HEK293 (cell line): Measurements from ENCODE around the gene NSFL1C.

Experiments used
- CTCF ChIA-PET: fragments of 350-600 bp; formaldehyde crosslinking; extraction: SDS; loops from one replicate; lab custom pipeline; 2021; ENCODE audit warnings: antibody characterized with exemption; lab: Yijun Ruan, JAX
- POLR2A ChIA-PET: fragments of 300-600 bp; formaldehyde crosslinking; extraction: SDS; loops from one replicate; lab custom pipeline; 2020; ENCODE audit warnings: antibody characterized with exemption, inconsistent platforms; lab: Yijun Ruan, JAX
- H3K27ac ChIP-seq: fragments of 200-500 bp; sonication (Bioruptor generic); 2 replicates; pipeline ENCODE4 v1.5.1; 2014; ENCODE audit warnings: low read depth, low read length, control low read depth, inconsistent platforms; ENCODE audit errors: extremely low read depth
- H3K36me3 ChIP-seq, 2 experiments: fragments of 200-500 bp in 1 of 2; sonication (Bioruptor generic) in 1 of 2; 1 replicate in 1 of 2; 2 replicates in 1 of 2; pipeline ENCODE4 v1.5.1; 2014 to 2017; ENCODE audit warnings: inconsistent platforms in 2 of 2, low read length in 2 of 2; ENCODE audit not compliant: control insufficient read depth in 2 of 2, insufficient read depth in 1 of 2
- H3K4me1 ChIP-seq: fragments of 200-500 bp; sonication (Bioruptor generic); 2 replicates; pipeline ENCODE4 v1.5.1; 2014; ENCODE audit warnings: mild to moderate bottlenecking, low read length, inconsistent platforms; ENCODE audit not compliant: control insufficient read depth, insufficient read depth
- H3K4me3 ChIP-seq: 2 replicates; pipeline ENCODE4 v1.5.1; 2011; ENCODE audit warnings: low read depth, mild to moderate bottlenecking, control low read depth, low read length, moderate library complexity
- H3K9me3 ChIP-seq: fragments of 200-500 bp; sonication (Bioruptor generic); 2 replicates; pipeline ENCODE4 v1.5.1; 2014; ENCODE audit warnings: low read depth, low read length, inconsistent platforms; ENCODE audit not compliant: control insufficient read depth, insufficient read depth
- BCL11B ChIP-seq: fragments of 450-650 bp; formaldehyde crosslinking; IDR thresholded peaks from 2 replicates; pipeline ENCODE4 v1.5.1; 2016; ENCODE audit warnings: low read depth, missing biosample characterization, missing genetic modification characterization
- GLIS1 ChIP-seq: fragments of 450-650 bp; formaldehyde crosslinking; IDR thresholded peaks from 2 replicates; pipeline ENCODE4 v1.5.1; 2016; ENCODE audit warnings: missing biosample characterization, missing genetic modification characterization
- IKZF3 ChIP-seq: fragments of 450-650 bp; IDR thresholded peaks from 2 replicates; pipeline ENCODE4 v1.5.0; 2018; ENCODE audit warnings: missing biosample characterization, mild to moderate bottlenecking, missing genetic modification characterization, moderate library complexity
- MYNN ChIP-seq: fragments of 450-650 bp; formaldehyde crosslinking; IDR thresholded peaks from 2 replicates; pipeline ENCODE4 v1.5.1; 2016; ENCODE audit warnings: missing biosample characterization, missing genetic modification characterization, borderline replicate concordance
- SCRT1 ChIP-seq: fragments of 450-650 bp; formaldehyde crosslinking; IDR thresholded peaks from 2 replicates; pipeline ENCODE4 v1.5.1; 2016; ENCODE audit warnings: missing biosample characterization, missing genetic modification characterization, borderline replicate concordance
- SCRT2 ChIP-seq: fragments of 450-650 bp; formaldehyde crosslinking; IDR thresholded peaks from 2 replicates; pipeline ENCODE4 v1.5.1; 2016; ENCODE audit warnings: missing biosample characterization, missing genetic modification characterization
- SP3 ChIP-seq: fragments of 450-650 bp; formaldehyde crosslinking; IDR thresholded peaks from 2 replicates; pipeline ENCODE4 v1.5.1; 2016; ENCODE audit warnings: missing biosample characterization, missing genetic modification characterization
- WT1 ChIP-seq: fragments of 450-650 bp; formaldehyde crosslinking; IDR thresholded peaks from 2 replicates; pipeline ENCODE4 v1.5.1; 2016; ENCODE audit warnings: missing biosample characterization, missing genetic modification characterization
- ZBTB17 ChIP-seq: fragments of 450-650 bp; formaldehyde crosslinking; IDR thresholded peaks from 2 replicates; pipeline ENCODE4 v1.5.1; 2016; ENCODE audit warnings: missing biosample characterization, missing genetic modification characterization
- ZBTB20 ChIP-seq: fragments of 450-650 bp; formaldehyde crosslinking; IDR thresholded peaks from 2 replicates; pipeline ENCODE4 v1.5.1; 2016; ENCODE audit warnings: missing biosample characterization, missing genetic modification characterization
- ZIC2 ChIP-seq: fragments of 450-650 bp; formaldehyde crosslinking; IDR thresholded peaks from 2 replicates; pipeline ENCODE4 v1.5.1; 2016; ENCODE audit warnings: missing biosample characterization, missing genetic modification characterization
- ZNF146 ChIP-seq: fragments of 450-650 bp; formaldehyde crosslinking; IDR thresholded peaks from 2 replicates; pipeline ENCODE4 v1.5.1; 2016; ENCODE audit warnings: missing biosample characterization, missing genetic modification characterization
- ZNF16 ChIP-seq: fragments of 450-650 bp; formaldehyde crosslinking; IDR thresholded peaks from 2 replicates; pipeline ENCODE4 v1.5.1; 2016; ENCODE audit warnings: low read depth, missing biosample characterization, missing genetic modification characterization
- ZNF335 ChIP-seq: fragments of 450-650 bp; formaldehyde crosslinking; conservative IDR thresholded peaks from 2 replicates; pipeline ENCODE4 v1.5.1; 2016; ENCODE audit warnings: missing biosample characterization, missing genetic modification characterization
- ZNF341 ChIP-seq: fragments of 450-650 bp; formaldehyde crosslinking; IDR thresholded peaks from 2 replicates; pipeline ENCODE4; 2016; ENCODE audit warnings: low read depth, missing biosample characterization, missing genetic modification characterization
- ZNF394 ChIP-seq: fragments of 450-650 bp; formaldehyde crosslinking; IDR thresholded peaks from 2 replicates; pipeline ENCODE4 v1.5.1; 2016; ENCODE audit warnings: missing biosample characterization, missing genetic modification characterization, mild to moderate bottlenecking, moderate library complexity, borderline replicate concordance
- ZNF670 ChIP-seq: fragments of 450-650 bp; formaldehyde crosslinking; IDR thresholded peaks from 2 replicates; pipeline ENCODE4 v1.5.1; 2016; ENCODE audit warnings: missing biosample characterization, missing genetic modification characterization, low read depth
- ZSCAN23 ChIP-seq: fragments of 450-650 bp; formaldehyde crosslinking; IDR thresholded peaks from 2 replicates; pipeline ENCODE4 v1.5.1; 2016; ENCODE audit warnings: missing biosample characterization, missing genetic modification characterization
- TF ChIP-seq, protein P1 (sequence below): fragments of 450-650 bp; formaldehyde crosslinking; IDR thresholded peaks from 2 replicates; pipeline ENCODE4 v1.5.1; 2016; ENCODE audit warnings: missing biosample characterization, missing genetic modification characterization
- TF ChIP-seq, protein P2 (sequence below): fragments of 450-650 bp; IDR thresholded peaks from 2 replicates; pipeline ENCODE4 v1.5.1; 2018; ENCODE audit warnings: missing biosample characterization, mild to moderate bottlenecking, missing genetic modification characterization
- TF ChIP-seq, protein P3 (sequence below): fragments of 450-650 bp; formaldehyde crosslinking; IDR thresholded peaks from 2 replicates; pipeline ENCODE4 v1.5.1; 2016; ENCODE audit warnings: missing biosample characterization, missing genetic modification characterization
- TF ChIP-seq, protein P4 (sequence below): fragments of 450-650 bp; formaldehyde crosslinking; IDR thresholded peaks from 2 replicates; pipeline ENCODE4 v1.5.1; 2016; ENCODE audit warnings: missing biosample characterization, missing genetic modification characterization

The NSFL1C gene

DNA sequence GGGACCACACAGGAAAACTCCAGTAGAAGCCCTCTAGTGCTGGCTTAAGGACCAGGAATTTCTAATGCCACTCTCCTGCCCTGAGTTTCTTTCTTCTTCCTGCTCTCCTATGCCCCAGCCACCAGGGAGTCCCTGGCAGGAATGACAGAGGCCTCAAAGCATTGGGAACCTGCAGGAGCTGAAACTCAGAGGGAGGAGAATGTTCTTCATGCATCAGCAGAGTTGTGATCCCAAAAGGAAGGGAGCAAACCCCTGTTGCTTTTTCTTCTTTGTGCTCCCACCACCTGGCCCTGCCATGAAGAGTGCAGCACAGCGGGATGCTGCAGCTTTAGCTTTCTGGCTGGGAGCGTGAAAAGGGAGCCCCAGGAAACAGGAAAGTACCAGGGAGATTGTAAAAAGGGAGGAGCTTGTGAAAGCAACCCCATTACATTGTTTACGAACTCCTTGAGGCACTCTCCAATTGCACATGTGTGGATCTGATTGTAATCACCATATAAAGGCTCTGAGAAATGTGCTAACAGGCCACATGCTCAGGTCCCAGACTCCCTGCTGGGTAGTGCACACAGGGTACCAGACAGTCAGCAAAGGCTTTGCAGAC lies 39.1 kb downstream of the NSFL1C start:
- no peaks in the 10 kb centered on the region for H3K36me3 ChIP-seq
- CTCF ChIA-PET: interaction anchor here (0.7 to 5.8 kb wide), 2 partner anchors 10 to 736 kb away, joined by 5 to 44 read pairs; no protein-coding TSS in a partner anchor
- peaks cover 5% of the 10 kb centered on the region; the same call in 1 of the 2 replicates for H3K4me1 ChIP-seq
- POLR2A ChIA-PET: no interaction called here
- H3K4me3 ChIP-seq: no peak overlapping the region
- TF ChIP-seq SCRT1 (peak; percentile 27; the same call in 1 of the 2 replicates), WT1 (tag by site-specific recombination) (0 out of 2 replicates have a peak, but pooled peaks have one; percentile 35), GLIS1 (tag by site-specific recombination) (peak; percentile 30; the same call in 1 of the 2 replicates), ZNF394 (tag by site-specific recombination) (no peak), ZNF16 (no peak), ZNF335 (tag by site-specific recombination) (0 out of 2 replicates have a peak, but pooled peaks have one; percentile 10), IKZF3 (tag by site-specific recombination) (peak; percentile 62; the same call in 1 of the 2 replicates), ZNF670 (tag by site-specific recombination) (no peak), ZNF341 (tag by site-specific recombination) (peak; percentile 67), SCRT2 (tag by site-specific recombination) (peak; percentile 43; the same call in 1 of the 2 replicates), MYNN (tag by site-specific recombination) (no peak), SP3 (tag by site-specific recombination) (no peak), ZBTB20 (tag by site-specific recombination) (0 out of 2 replicates have a peak, but pooled peaks have one; percentile 11), ZIC2 (tag by site-specific recombination) (peak; percentile 99), ZNF146 (tag by site-specific recombination) (no peak), ZBTB17 (0 out of 2 replicates have a peak, but pooled peaks have one; percentile 32), ZSCAN23 (no peak), BCL11B (tag by site-specific recombination) (no peak)
- TF ChIP-seq, protein P1, sequence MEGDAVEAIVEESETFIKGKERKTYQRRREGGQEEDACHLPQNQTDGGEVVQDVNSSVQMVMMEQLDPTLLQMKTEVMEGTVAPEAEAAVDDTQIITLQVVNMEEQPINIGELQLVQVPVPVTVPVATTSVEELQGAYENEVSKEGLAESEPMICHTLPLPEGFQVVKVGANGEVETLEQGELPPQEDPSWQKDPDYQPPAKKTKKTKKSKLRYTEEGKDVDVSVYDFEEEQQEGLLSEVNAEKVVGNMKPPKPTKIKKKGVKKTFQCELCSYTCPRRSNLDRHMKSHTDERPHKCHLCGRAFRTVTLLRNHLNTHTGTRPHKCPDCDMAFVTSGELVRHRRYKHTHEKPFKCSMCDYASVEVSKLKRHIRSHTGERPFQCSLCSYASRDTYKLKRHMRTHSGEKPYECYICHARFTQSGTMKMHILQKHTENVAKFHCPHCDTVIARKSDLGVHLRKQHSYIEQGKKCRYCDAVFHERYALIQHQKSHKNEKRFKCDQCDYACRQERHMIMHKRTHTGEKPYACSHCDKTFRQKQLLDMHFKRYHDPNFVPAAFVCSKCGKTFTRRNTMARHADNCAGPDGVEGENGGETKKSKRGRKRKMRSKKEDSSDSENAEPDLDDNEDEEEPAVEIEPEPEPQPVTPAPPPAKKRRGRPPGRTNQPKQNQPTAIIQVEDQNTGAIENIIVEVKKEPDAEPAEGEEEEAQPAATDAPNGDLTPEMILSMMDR (tag by site-specific recombination): peak; percentile 28; the same call in 1 of the 2 replicates
- TF ChIP-seq, protein P2, sequence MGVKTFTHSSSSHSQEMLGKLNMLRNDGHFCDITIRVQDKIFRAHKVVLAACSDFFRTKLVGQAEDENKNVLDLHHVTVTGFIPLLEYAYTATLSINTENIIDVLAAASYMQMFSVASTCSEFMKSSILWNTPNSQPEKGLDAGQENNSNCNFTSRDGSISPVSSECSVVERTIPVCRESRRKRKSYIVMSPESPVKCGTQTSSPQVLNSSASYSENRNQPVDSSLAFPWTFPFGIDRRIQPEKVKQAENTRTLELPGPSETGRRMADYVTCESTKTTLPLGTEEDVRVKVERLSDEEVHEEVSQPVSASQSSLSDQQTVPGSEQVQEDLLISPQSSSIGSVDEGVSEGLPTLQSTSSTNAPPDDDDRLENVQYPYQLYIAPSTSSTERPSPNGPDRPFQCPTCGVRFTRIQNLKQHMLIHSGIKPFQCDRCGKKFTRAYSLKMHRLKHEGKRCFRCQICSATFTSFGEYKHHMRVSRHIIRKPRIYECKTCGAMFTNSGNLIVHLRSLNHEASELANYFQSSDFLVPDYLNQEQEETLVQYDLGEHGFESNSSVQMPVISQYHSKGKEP (tag by site-specific recombination): 0 out of 2 replicates have a peak, but pooled peaks have one; percentile 6
- TF ChIP-seq, protein P3, sequence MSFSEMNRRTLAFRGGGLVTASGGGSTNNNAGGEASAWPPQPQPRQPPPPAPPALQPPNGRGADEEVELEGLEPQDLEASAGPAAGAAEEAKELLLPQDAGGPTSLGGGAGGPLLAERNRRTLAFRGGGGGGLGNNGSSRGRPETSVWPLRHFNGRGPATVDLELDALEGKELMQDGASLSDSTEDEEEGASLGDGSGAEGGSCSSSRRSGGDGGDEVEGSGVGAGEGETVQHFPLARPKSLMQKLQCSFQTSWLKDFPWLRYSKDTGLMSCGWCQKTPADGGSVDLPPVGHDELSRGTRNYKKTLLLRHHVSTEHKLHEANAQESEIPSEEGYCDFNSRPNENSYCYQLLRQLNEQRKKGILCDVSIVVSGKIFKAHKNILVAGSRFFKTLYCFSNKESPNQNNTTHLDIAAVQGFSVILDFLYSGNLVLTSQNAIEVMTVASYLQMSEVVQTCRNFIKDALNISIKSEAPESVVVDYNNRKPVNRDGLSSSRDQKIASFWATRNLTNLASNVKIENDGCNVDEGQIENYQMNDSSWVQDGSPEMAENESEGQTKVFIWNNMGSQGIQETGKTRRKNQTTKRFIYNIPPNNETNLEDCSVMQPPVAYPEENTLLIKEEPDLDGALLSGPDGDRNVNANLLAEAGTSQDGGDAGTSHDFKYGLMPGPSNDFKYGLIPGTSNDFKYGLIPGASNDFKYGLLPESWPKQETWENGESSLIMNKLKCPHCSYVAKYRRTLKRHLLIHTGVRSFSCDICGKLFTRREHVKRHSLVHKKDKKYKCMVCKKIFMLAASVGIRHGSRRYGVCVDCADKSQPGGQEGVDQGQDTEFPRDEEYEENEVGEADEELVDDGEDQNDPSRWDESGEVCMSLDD (tag by site-specific recombination): no peak
- TF ChIP-seq, protein P4, sequence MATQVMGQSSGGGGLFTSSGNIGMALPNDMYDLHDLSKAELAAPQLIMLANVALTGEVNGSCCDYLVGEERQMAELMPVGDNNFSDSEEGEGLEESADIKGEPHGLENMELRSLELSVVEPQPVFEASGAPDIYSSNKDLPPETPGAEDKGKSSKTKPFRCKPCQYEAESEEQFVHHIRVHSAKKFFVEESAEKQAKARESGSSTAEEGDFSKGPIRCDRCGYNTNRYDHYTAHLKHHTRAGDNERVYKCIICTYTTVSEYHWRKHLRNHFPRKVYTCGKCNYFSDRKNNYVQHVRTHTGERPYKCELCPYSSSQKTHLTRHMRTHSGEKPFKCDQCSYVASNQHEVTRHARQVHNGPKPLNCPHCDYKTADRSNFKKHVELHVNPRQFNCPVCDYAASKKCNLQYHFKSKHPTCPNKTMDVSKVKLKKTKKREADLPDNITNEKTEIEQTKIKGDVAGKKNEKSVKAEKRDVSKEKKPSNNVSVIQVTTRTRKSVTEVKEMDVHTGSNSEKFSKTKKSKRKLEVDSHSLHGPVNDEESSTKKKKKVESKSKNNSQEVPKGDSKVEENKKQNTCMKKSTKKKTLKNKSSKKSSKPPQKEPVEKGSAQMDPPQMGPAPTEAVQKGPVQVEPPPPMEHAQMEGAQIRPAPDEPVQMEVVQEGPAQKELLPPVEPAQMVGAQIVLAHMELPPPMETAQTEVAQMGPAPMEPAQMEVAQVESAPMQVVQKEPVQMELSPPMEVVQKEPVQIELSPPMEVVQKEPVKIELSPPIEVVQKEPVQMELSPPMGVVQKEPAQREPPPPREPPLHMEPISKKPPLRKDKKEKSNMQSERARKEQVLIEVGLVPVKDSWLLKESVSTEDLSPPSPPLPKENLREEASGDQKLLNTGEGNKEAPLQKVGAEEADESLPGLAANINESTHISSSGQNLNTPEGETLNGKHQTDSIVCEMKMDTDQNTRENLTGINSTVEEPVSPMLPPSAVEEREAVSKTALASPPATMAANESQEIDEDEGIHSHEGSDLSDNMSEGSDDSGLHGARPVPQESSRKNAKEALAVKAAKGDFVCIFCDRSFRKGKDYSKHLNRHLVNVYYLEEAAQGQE (tag by site-specific recombination): 0 out of 2 replicates have a peak, but pooled peaks have one; percentile 14
- H3K9me3 ChIP-seq: no peaks in the 10 kb centered on the region
- no peak overlapping the region for H3K27ac ChIP-seq
